ENCODE data around the gene SYCN. TPM values are rescaled to one million over a fixed set of nuclear protein-coding genes. Genes with fewer than 3 reads are reported as not detected.
A peak's percentile ranks its signal among the peaks of the same experiment; 100 is the strongest.

Gene SYCN
- total and polyA plus RNA-seq, 2 of the 8 experiments (the other 6 are each of a cell fraction or from before 2014, with no cell fraction given), result not detected

GRCh38 chr19:39174142-39174541, 29.9 kb downstream of the SYCN start:
- H3K9me3 ChIP-seq (ENCODE audit: insufficient read depth in 2 of 2, low read depth in 1 of 2, low read length in 1 of 2), result no peaks in the 10 kb centered on the region
- 0 out of 2 replicates have a peak overlapping the region, but pooled peaks have one; percentile 30 for H2BK5ac ChIP-seq (ENCODE audit: low read depth, low read length)
- no peak overlapping the region for H4K91ac ChIP-seq (replicated peaks; ENCODE audit: insufficient read length, low read length)
- no peak overlapping the region for H3K9ac ChIP-seq (replicated peaks in 1 of 4; ENCODE audit: extremely low read depth in 1 of 4, low read depth in 3 of 4, low read length in 3 of 4)
- no peaks in the 10 kb centered on the region for H3K23me2 ChIP-seq (ENCODE audit: low read depth, low read length)
- no peak overlapping the region for H2BK120ac ChIP-seq (replicated peaks; ENCODE audit: low read depth, low read length)
- no peak overlapping the region for H3K27ac ChIP-seq (ENCODE audit: low read depth, low read length)
- DNase-seq (ENCODE audit: low read depth in 1 of 2, low spot score in 2 of 2), result no peak
- H3K4me1 ChIP-seq (replicated peaks in 1 of 4; ENCODE audit: control insufficient read depth in 3 of 4, insufficient read depth in 4 of 4, low read length in 3 of 4), result peaks cover 0 to 5% (median 1%) of the 10 kb centered on the region in 4 experiments; a peak in 3 of 7 replicates
- no peak overlapping the region for H2AFZ ChIP-seq (ENCODE audit: low read length)
- WGBS, 2 experiments (ENCODE audit: extremely low coverage in 1 of 2, insufficient coverage in 1 of 2, insufficient read length in 1 of 2, insufficient replicate concordance in 2 of 2, low coverage in 1 of 2, low lambda C conversion rate in 2 of 2, missing lambda C conversion rate in 1 of 2), result 87% methylated on average over 3 of the region's 16 CpGs; no CpG with 5 or more reads in 1 of the 2 experiments
- H2AK5ac ChIP-seq (ENCODE audit: low read depth, low read length), result no peak overlapping the region
- no peaks in the 10 kb centered on the region; a peak in 1 of 4 replicates for H3K79me2 ChIP-seq (ENCODE audit: control insufficient read depth in 1 of 2, insufficient read depth in 2 of 2, low read length in 2 of 2)
- H3K79me1 ChIP-seq (ENCODE audit: low read depth, low read length), result no peaks in the 10 kb centered on the region
- H2BK12ac ChIP-seq (ENCODE audit: low read depth, low read length), result no peak overlapping the region
- no peak overlapping the region for H3K56ac ChIP-seq (replicated peaks; ENCODE audit: insufficient read length, low read depth, low read length)
- H3K14ac ChIP-seq (ENCODE audit: insufficient read length), result no peak overlapping the region
- ChIA-PET CTCF (ENCODE audit: partially characterized antibody) (interaction anchor here (0.6 to 5.1 kb wide), 4 partner anchors 14 to 63 kb away, joined by 3 to 33 read pairs (median 6); partner anchors contain the start of gene NCCRP1), POLR2A (ENCODE audit: partially characterized antibody) (interaction anchor here (1.1 to 1.7 kb wide), 2 partner anchors 8 to 10 kb away, joined by 4 to 5 read pairs; no protein-coding TSS in a partner anchor)
- no peak overlapping the region for H3K4ac ChIP-seq (replicated peaks; ENCODE audit: insufficient read length, low read depth, low read length)
- no peak overlapping the region for H3K4me3 ChIP-seq (ENCODE audit: extremely low read depth in 1 of 4, insufficient read depth in 2 of 4, low read depth in 3 of 4, low read length in 4 of 4)
- H2BK15ac ChIP-seq (ENCODE audit: low read length), result no peak overlapping the region
- H2BK20ac ChIP-seq (ENCODE audit: low read length), result no peak overlapping the region
- H3K18ac ChIP-seq (ENCODE audit: extremely low read depth, low read length), result no peak overlapping the region
- H3K27me3 ChIP-seq (replicated peaks in 1 of 4; ENCODE audit: control insufficient read depth in 3 of 4, extremely low read depth in 1 of 4, insufficient read depth in 3 of 4, low read length in 3 of 4), result no peaks in the 10 kb centered on the region
- no peak overlapping the region for H3K4me2 ChIP-seq (ENCODE audit: insufficient read depth in 1 of 2, low read depth in 2 of 2, low read length in 2 of 2)
- no peak overlapping the region for H3K23ac ChIP-seq (ENCODE audit: insufficient read length)
- H4K5ac ChIP-seq (ENCODE audit: insufficient read length, low read depth, low read length), result no peak overlapping the region
- no peak overlapping the region for H4K8ac ChIP-seq (ENCODE audit: extremely low read depth, insufficient read depth, low read length)
- H4K20me1 ChIP-seq (replicated peaks in 1 of 2; ENCODE audit: control insufficient read depth in 1 of 2, insufficient read depth in 2 of 2, low read length in 2 of 2), result peaks cover 4 to 6% of the 10 kb centered on the region in 2 experiments
- H3K36me3 ChIP-seq (ENCODE audit: control insufficient read depth in 2 of 4, insufficient read depth in 4 of 4, low read length in 3 of 4), result peaks cover 0 to 33% (median 10%) of the 10 kb centered on the region in 4 experiments; a peak in 3 of 8 replicates
- FAIRE-seq, result no peak
- no peak for TF ChIP-seq RBBP5 (IDR thresholded peaks at IDR 0.05; ENCODE audit: borderline replicate concordance, low read depth, low read length)
- no peak for TF ChIP-seq JUND (IDR thresholded peaks at IDR 0.05; ENCODE audit: low read length)

Measured in H1 (cell line).